GM19240 (cell line): ENCODE data around the gene TARS1.

Experiments
- DNase-seq: peaks from one replicate; pipeline ENCODE4 v3.0.0; 2011; ENCODE audit warnings: low spot score; ENCODE audit not compliant: insufficient read length

The TARS1 gene

DNA sequence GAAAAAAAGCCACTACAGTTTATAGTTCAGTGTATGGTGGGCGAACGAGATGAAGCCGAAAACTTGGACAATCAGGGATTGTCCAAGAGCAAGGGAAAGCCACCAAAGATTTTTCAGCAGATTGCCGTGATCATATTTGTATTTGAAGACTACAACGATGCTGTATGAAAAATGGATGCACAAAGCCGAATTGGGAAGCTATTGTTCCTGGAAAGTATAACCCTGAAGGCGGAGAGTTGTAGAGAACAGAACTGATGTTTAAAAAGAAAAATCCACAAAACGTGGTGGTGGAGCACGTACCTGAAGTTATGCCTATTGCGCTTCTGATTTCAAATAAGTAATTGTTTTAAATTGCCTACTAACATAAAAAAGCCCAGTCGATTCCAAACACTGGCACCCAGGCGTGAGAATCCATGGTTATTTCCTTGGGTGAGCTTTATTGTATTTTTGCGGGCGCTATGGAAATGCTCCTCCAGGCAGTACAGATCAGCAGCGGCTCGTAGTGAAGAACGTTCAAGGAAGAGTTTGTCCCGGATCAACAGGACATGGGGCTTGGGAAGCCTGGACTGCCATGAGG lies 772 bp upstream of the TARS1 start:
- no peak for DNase-seq

DNA sequence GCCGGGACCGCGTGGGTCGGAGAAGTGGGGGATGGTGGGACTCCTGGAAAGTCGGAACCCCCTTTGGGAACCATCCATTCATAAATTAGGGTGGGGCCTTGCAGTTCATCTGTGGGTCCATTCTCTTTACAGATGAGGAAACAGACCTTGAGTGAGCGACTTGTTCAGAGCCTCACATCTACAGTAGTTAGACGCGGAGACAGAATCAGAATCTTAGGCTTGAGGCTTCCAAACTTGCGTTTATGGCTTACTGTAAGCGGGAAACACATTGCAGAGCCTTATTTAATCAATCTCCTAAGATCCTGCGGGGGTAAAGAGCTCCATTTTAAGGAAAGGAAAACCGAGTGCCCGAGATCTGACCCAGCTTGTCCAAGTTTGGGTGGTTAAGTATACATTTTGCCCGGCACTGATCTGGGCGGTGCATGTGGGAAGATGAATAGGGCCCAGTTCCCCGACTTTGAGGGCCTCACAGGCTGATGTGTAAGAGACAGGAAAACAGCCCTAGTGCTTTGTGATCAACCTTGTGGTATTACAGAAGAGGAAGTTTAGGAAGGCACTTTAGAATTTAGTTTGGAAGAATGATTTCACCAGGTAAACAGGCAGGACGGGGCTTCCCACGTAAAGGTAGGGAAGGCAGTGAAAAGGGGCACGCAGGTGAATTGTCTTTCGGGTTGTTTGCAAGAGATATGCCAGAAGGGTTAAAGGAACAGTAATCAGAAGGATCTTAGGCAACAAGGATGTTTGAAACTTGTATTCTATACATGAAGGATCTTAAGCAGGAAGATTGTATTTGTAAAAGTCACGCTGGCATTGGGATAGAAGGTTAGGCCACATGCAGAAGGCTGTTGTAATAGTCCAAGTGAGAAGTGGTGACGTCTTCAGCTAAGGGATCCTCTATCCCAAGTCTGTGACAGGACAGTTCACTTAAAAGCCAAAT lies 744 bp downstream of the TARS1 start:
- no peak for DNase-seq

DNA sequence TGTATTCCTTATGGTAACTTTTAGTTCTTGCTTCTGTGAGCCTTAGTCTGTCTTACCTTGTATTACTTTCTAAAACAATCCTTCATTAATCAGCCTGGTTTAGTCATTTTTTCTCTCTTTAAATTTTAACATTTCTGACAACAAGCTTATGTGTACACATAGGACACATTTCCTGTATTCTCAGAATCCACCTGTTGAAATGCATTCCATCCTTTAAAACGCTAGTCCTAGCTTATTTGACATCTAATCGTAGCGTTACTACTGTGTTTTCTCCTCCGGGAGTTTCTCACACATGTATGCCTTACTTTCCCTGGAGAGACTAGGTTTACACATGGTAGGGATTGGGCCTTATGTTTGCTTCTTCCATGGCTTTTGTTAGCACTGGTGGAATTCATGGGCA lies 3.8 kb downstream of the TARS1 start:
- no peak for DNase-seq

DNA sequence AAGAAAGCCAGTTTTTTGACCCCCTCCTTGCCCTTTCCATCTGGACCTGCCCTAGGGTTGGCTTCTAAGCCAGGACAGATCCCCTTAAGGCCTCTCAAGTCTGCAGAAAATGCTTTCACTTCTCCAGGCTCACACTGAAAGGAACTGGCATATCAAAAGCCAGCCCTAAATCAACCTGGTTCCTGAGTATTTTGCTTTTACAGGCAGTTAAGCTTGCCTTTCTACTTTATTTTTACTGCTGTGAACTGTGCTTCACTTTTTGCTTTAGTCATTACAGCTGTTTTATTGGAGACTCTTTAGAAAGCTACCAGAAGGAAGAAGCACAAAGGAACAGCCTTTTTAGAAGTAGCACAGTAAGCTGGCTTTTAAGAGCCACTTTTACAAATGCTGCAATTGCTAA lies 5.0 kb downstream of the TARS1 start:
- DNase-seq, result no peak

DNA sequence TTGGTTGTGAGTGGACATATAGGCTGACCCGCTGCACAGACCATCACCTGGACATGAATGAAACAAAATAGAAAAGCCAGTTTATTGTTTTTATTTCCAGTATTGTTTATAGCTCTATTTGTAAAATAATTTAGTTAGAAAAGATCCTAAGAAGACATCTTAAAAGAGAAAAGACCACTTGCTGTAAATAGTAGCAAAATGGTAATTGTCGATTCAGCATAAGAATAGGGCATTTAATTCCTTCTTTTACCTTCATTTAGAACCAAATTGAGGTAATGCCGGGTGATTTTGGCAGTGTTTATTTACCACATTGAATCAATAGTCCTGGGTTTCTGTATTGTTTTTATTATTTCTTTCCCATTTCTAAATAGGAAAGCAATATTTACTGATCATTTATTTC lies 7.4 kb downstream of the TARS1 start:
- DNase-seq, result no peak

DNA sequence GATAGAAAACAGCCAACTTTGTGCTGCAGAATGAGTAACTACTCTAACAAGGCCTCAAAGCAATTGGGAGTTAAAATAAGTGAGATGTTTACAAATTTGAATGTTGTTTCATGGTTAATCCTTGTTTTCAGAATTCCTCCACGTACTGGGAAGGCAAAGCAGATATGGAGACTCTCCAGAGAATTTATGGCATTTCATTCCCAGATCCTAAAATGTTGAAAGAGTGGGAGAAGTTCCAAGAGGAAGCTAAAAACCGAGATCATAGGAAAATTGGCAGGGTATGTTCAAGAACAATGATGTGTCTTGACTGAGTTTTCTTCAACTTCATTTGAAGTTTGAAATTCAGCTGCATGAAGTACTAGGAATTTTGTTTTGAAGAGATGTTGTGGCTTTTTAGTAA lies 16.4 kb downstream of the TARS1 start:
- DNase-seq, result no peak

DNA sequence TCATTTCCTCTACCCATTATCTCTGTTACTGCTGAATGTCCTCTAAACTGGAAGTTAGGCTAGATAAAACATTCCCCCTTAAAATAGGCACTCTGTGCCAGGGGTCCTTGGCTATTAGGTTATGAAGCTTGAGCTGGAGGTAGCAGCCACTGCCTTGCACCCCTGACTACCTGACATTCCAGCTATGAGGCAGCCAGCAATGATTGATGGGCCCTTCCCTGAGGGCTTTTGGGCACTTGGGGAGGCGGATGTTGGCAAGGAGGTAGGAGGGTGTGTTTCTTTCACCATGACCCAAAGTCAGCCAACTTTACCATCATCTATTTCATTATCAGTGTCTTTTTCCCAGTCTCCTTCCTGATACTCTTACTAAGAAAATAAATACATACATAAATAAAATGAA lies 17.1 kb downstream of the TARS1 start:
- DNase-seq, result no peak

DNA sequence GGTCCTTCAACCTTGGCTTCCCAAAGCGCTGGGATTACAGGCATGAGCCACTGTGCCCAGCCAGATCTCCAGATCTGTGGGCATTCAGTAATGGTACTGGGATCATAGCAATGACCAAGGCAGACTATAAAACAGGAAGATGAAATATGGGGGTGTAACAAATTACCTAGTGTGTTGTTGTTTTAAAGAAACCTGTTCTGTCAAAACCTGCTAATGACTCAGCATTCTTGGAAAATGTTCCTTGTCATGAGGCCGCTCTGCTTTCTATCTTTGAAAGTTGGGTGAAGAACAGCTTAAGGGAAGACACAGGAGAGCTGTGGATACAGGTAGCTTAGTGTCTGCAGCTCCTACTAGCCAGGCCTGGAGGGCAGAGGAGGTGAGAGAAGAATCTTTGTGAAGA lies 19.4 kb downstream of the TARS1 start:
- DNase-seq, result no peak

DNA sequence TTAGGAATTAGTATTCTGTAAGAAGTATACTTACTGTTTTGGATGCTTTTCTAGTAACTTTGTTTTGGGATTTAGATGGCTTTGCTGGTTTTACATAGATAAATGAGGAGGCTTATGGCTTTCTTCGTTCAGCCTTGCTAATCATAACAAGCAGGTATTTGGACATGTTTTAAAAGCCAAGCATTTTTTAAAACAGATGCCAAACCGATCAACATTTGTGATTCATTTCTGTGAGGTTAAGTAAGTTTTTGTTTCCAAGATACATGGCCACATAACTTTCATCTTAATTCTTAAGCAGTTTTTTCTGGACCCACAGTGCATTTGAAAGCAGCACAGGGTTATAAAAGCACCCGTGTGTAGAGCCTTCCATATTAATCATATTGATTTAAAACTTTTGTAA lies 21.7 kb downstream of the TARS1 start:
- no peak for DNase-seq

DNA sequence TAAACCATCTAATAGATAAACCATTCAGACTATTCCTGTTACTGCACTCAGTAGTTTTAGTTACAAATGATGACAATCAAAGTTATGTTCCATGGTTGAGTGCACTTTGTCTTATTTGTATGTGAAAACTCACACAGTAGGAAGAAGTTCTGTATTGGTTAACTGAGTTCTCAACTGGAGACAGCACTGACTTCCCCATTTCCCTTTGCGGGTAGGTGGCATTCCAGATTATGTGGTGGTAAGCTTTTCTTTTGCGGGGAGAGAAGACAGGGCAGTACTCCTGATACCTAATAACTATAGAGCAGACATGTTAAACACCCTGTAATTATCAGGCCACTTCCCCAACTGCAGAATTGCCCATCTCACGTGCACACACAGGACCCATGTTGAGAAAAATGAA lies 24.4 kb downstream of the TARS1 start:
- no peak for DNase-seq

DNA sequence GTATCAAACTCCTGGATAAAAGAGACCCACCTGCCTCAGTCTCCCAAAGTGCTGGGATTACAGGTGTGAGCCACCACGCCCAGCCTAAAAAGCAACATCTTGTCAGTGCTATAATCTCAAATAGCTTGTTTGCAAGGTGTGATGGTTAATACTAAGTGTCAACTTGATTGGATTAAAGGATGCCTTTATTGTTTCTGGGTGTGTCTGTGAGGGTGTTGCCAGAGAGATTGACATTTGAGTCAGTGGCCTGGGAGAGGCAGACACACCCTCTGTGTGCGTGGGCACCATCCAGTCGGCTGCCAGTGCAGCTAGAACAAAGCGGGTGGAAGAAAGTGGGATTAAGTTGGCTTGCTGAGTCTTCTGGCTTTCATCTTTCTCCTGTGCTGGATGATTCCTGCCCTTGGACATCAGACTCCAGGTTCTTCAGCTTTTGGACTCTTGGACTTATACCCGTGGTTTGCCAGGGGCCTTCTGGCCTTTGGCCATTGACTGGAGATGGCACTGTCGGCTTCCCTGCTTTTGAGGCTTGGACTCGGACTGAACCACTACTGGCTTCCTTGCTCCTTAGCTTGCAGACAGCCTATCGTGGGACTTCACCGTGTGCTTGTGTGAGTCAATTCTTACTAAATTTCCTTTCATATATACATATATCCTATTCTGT lies 28.1 kb downstream of the TARS1 start:
- DNase-seq, result no peak

DNA sequence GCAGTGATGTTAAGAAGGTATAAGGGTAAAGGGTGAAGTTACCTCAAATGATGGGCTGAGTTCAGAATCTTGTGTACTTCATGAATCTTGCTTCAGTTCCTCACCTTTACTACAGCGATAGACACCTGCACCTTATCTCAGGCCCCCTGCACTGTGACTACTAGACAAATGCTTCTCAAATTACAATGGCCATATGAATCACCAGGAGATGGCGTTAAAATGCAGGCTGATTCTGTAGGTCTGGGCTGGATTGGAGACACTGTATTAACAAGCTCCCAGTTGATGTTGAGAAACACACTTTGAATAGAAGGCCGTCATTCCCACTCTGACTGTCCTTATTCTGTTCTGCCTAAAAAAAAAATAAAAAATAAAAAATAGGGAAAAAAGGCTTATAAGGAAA lies 29.8 kb downstream of the TARS1 start:
- no peak for DNase-seq

DNA sequence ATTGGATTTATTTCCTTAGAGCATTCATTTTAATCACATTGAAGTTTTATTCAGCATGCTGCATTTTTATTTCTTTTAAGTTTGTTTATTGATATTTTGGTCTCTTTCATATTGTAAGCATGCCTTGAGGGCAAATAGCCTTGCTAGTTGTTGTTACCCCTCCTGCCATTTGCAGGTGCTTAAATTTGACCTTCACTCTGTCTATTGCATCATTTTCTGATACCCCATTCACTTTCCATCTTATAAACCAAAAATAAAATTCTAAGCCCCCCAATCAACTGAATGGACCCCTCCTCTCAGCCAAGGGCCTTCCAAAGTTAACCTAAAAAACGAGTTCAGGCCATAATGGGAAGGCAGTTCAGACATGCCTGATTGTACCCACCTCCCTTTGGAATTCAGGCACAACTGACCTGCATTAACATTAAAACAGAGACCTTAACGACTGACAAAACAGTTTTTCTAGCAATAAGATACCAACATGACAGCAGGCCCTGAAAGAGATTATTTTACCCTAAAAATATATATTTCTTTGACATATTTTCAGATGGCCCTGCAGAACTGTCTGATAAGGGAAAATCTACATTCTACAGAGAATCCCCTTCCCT lies 32.1 kb downstream of the TARS1 start:
- no peak for DNase-seq

DNA sequence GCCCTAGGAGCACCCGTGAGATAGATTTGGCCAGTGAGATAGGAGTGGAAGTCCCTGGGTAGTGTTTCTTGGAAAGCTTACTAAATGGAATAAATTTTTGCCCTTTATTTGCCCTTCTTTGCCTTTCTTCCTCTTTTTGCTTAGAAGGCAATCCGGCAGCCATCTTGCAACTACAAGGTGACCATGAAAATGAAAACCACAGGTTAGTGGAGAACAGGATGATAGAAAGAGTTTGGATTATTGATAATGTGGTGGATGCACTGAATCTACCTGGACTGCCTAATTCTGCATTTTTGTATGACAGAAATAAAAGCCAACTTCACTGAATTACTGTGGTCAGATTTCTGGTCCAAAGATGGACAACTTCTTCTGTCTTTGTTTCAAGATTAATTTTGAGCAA lies 33.2 kb downstream of the TARS1 start:
- no peak for DNase-seq

DNA sequence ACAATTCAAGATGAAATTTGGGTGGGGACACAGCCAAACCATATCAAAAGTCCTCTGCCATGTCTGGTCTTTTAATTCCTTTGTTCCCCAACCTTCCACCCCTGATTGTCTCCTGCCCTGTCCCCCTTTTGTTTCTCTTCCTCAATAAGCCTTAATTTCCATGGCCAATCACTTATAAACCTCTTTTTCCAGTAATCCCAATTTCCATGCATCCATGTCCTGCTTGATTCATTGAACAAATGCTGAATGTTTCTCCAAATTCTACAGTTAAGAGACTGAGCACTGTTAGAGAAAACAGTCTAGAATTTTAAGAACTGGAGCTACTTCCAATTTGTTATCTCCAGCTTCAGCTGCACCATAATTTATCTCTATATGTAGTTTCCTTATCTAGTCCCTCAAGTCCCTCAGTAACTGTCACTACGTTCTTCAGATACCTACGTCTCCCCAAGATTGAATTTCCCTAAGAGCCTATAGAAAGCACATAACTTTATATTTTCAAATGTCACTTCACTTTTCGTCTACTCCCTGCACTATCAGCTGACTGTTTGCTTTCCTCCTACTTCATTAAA lies 34.2 kb downstream of the TARS1 start:
- no peak for DNase-seq

DNA sequence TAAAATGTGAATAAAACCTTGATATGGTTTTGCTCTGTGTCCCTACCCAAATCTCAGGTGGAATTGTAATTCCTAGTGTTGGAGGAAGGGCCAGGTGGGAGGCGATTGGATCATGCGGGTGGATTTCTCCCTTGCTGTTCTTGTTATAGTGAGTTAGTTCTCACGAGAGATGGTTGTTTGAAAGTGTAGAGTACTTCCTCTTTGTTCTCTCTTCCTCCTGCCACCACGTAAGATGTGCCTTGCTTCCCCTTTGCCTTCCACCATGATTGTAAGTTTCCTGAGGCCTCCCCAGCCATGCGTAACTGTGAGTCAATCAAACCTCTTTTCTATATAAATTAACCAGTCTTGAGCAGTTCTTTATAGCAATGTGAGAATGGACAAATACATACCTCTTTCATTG lies 34.9 kb downstream of the TARS1 start:
- no peak for DNase-seq

DNA sequence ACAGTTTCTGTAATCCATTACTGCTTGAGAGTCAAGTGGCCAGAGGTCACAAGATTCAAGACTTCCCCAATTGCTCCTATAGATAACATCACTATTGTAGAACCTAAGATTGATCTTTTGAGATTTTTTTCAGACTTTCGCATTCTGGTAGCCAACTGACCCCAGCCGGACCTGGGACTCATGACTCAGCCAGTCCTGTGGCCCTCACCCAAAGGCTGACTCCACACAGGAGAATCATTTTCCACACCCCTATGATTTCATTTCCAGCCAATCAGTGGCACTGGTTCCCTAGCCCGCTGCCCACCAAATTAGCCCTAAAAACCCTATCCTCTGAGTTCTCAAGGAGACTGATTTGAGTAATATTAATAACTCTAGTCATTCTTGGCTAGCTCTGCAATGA lies 36.2 kb downstream of the TARS1 start:
- DNase-seq, result no peak

DNA sequence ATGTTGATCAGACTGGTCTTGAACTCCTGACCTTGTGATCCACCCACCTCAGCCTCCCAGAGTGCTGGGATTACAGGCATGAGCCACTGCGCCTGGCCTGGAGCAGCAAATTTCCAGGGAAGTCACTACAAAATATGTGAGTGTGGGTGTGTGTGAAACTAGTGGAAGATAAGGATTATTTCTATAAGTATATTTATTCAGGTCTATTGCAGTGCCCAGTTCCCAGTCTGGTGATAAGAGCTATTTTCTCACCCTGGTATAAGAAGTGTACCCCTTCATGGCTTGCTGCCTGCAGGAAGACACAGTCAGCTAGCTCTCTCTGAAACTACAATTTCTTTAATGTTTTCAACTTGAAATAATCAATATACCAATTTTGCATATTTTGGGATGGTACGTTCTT lies 37.1 kb downstream of the TARS1 start:
- DNase-seq, result no peak

DNA sequence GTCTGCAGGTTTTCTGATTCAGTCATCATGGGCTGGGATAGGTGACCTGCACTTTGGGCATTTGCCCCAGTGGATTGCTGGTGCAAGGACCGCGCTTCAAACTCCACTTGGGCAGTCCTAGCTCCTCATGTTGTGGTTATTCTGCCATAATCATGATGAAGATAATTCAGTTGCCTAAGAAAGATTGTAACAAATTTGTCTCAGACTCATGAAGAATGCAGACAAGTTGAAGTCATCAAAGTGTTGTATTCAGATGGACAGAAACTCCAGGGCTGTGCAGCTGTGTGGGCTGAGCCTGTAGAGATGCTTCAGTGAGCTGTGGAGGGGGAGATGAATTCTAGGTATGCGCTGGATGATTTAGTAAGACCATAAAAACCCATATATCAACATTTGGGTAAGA lies 38.5 kb downstream of the TARS1 start:
- DNase-seq, result no peak

DNA sequence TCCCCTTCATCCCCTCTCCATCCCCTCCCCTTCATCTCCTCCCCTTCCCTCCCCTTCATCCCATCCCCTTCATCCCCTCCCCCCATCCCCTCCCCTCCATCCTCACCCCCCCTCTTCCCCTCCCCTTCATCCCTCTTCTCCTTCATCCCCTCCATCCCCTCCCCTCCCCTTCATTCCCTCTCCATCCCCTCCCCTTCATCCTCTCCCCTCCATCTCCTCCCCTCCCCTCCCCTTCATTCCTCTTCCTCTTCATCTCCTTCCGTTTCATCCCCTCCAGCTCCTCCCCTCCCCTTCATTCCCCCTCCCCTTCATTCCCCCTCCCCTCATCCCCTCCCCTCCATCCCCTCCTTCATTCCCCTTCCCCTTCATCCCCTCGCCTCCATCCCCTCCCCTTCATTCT lies 40.1 kb downstream of the TARS1 start:
- no peak for DNase-seq

DNA sequence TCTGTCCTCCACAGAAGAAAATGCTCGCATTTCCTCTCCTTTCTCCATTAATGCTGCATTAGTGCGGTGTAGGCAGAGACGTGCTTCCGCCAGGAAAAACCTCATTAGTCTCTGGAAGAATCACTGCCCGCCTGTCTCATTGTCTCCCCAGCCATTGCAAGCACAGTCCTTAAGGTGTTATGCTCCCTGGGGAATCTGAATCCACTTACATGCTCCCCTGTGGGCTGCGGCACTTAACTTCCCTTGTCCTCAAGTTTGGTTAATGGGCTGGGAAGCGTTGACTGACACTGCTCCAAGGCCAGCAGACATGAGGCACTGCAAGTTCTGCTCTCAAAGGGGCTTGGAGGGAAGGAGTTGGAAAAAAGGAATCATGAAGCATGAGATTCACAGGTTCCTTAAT lies 41.6 kb downstream of the TARS1 start:
- DNase-seq, result no peak

DNA sequence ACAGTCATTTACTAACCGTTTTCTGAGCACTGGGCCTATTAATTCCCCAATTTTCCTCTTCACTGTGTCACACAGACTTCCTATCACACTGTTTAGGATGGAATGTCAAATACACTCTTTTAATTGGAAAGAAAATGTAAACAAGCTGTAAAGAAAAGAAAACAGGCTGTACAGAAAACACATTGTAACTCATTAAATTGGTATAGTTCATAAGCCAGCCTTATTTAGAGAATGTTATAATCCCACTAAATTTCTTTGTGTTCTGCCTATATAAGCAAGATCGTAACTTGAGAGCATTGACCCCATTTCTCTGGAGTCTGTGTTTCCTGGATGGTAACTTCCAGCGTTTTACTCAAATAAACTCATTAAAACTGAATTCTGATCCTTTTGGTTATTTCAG lies 46.5 kb downstream of the TARS1 start:
- DNase-seq, result no peak
